ENCODE results near the gene ZNF577. TPM values are rescaled to one million over a fixed set of nuclear protein-coding genes. Genes with fewer than 3 reads are reported as not detected.

ZNF577 gene
- total RNA-seq, 2 experiments from 2014 or later, result 4.3 to 6.9 TPM

DNA sequence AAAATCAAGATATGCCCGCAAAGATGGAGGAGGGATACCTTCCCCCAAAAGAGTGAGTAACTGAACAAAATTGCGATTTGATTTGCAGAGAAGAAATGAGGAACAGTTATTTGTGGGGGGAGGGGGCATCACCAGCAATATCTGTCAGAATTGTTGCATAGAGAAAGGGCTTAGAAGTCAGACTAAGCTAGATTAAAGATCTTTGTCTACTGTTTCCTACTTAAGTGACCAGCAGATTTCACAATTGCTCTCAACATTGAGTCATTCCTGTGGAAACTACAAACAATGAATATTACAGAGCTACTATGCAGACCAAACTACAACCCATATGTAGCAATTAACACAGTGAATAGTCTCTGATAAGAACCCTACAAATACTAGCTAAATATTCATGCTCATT, 65.4 kb downstream of the ZNF577 start:
- Mint-ChIP-seq H3K27me3 (no peaks in the 10 kb centered on the region), H3K27ac (no peak overlapping the region), H3K36me3 (no peaks in the 10 kb centered on the region), H3K4me1 (no peaks in the 10 kb centered on the region), H3K9me3 (ENCODE audit: low read depth) (peaks cover 14% of the 10 kb centered on the region), H3K4me3 (no peak overlapping the region)
- DNase-seq (no peak), ATAC-seq (no peak)
- CTCF ChIA-PET, result no interaction called here

DNA sequence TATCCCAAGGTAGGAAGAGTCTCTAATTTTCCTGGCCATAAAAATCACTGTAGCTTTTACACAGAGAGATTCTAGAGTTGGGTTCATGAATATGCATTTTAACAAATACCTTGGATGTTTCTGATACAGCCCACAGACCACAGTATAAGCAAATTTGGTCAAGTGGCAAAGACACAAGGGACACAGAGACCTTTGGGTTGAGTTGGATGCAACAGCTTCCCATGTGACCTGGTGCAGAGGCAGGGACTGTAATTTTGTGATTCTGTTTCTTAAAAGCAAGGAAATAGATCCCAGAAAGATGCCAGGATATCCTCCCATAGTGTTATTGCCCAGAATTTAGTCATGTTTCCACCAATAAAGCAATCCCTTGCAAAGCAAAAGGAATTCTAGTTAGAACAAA, 65.8 kb downstream of the ZNF577 start:
- Mint-ChIP-seq H3K27me3 (no peaks in the 10 kb centered on the region), H3K36me3 (no peaks in the 10 kb centered on the region), H3K4me1 (no peaks in the 10 kb centered on the region), H3K27ac (no peak overlapping the region), H3K4me3 (no peak overlapping the region), H3K9me3 (ENCODE audit: low read depth) (peaks cover 12% of the 10 kb centered on the region)
- CTCF ChIA-PET, result no interaction called here
- ATAC-seq, result no peak
- DNase-seq, result no peak

GRCh38 chr19:51821456-51821855, 66.3 kb downstream of the ZNF577 start:
- Mint-ChIP-seq H3K4me1 (no peaks in the 10 kb centered on the region), H3K9me3 (ENCODE audit: low read depth) (peaks cover 7% of the 10 kb centered on the region)

More at GRCh38 chr19:51821456-51821855, 66.3 kb downstream of the ZNF577 start:
- Mint-ChIP-seq H3K27me3 (no peaks in the 10 kb centered on the region), H3K36me3 (no peaks in the 10 kb centered on the region), H3K27ac (no peak overlapping the region), H3K4me3 (no peak overlapping the region)
- CTCF ChIA-PET, result no interaction called here
- ATAC-seq (no peak), DNase-seq (no peak)

Other genes with a start within 250 kb of the ZNF577 start
- under 1 TPM in 1 of 2 experiments, not detected in 1; 0.91 TPM for gene SIGLEC14, start 241.1 kb downstream of the ZNF577 start, total RNA-seq
- gene SPACA6, start 194.6 kb downstream of the ZNF577 start, total RNA-seq, result 1 to 10 TPM; 2.3 to 2.6 TPM
- gene HAS1, start 164.0 kb downstream of the ZNF577 start, total RNA-seq, result not detected
- not detected for gene FPR1, start 136.1 kb downstream of the ZNF577 start, total RNA-seq
- not detected for gene FPR2, start 126.8 kb downstream of the ZNF577 start, total RNA-seq
- not detected for gene FPR3, start 92.8 kb downstream of the ZNF577 start, total RNA-seq
- 10 to 100 TPM; 10.6 to 12.4 TPM for gene ZNF649, start 17.1 kb upstream of the ZNF577 start, total RNA-seq
- gene ZNF613, start 39.5 kb upstream of the ZNF577 start, total RNA-seq, result 1 to 10 TPM; 5.0 to 5.7 TPM
- gene ZNF350, start 98.9 kb upstream of the ZNF577 start, total RNA-seq, result 10 to 100 TPM; 10.2 to 12.7 TPM
- 10 to 100 TPM; 11.9 to 13.0 TPM for gene ZNF615, start 120.3 kb upstream of the ZNF577 start, total RNA-seq
- 10 to 100 TPM in 1 of 2 experiments, 1 to 10 TPM in 1; 8.7 to 11.5 TPM for gene ZNF614, start 140.4 kb upstream of the ZNF577 start, total RNA-seq
- gene ZNF432, start 160.9 kb upstream of the ZNF577 start, total RNA-seq, result 10 to 100 TPM in 1 of 2 experiments, 1 to 10 TPM in 1; 8.8 to 15.1 TPM
- 10 to 100 TPM; 22.3 to 30.4 TPM for gene ZNF841, start 207.8 kb upstream of the ZNF577 start, total RNA-seq